PC-3 (cell line): Measurements from ENCODE around the gene RERE. TPM values are rescaled to one million over a fixed set of nuclear protein-coding genes. Genes with fewer than 3 reads are reported as not detected.

Source experiments
- ATAC-seq: fragments of 200-7000 bp; cut with Tn5 transposase; 2 replicates; pipeline ENCODE4 v1.9.1; 2020; ENCODE audit warnings: mild to moderate bottlenecking, moderate library complexity
- BruUV-seq: library from RNA; stranded (reverse); fragments of 400-500 nt; replicated peaks from 2 replicates; lab custom pipeline; 2021; lab: Mats Ljungman, UMichigan
- CTCF ChIA-PET: fragments of 300-600 bp; sonication (Branson Sonifier 250); formaldehyde crosslinking; loops from one replicate; lab custom pipeline; 2022; ENCODE audit warnings: antibody characterized with exemption; lab: Charles Lee
- POLR2A ChIA-PET: fragments of 300-600 bp; sonication (Branson Sonifier 250); formaldehyde crosslinking; loops from one replicate; lab custom pipeline; 2022; ENCODE audit warnings: antibody characterized with exemption; ENCODE audit not compliant: unreplicated experiment; lab: Charles Lee
- DNase-seq: peaks from one replicate; pipeline ENCODE4 v3.0.0-alpha.2; 2015
- H2AFZ ChIP-seq: fragments of 300-600 bp; sonication (generic); 2 replicates; pipeline ENCODE4 v1.6.0; 2016; ENCODE audit warnings: antibody characterized with exemption, low read length
- H3F3A ChIP-seq: fragments of 300-600 bp; sonication (generic); one replicate; pipeline ENCODE4 v1.6.0; 2017; ENCODE audit warnings: antibody characterized with exemption, low read length, control low read depth, mild to moderate bottlenecking; ENCODE audit not compliant: unreplicated experiment
- H3K27ac ChIP-seq: fragments of 300-600 bp; sonication (generic); 2 replicates; pipeline ENCODE4 v1.5.1; 2016; ENCODE audit warnings: mild to moderate bottlenecking, low read length
- H3K27me3 ChIP-seq: fragments of 300-600 bp; sonication (generic); 2 replicates; pipeline ENCODE4 v1.6.1; 2016; ENCODE audit warnings: low read length, mixed read lengths
- H3K36me3 ChIP-seq: fragments of 300-600 bp; sonication (generic); 2 replicates; pipeline ENCODE4 v1.6.1; 2016; ENCODE audit warnings: low read depth, mixed run types, low read length, mixed read lengths
- H3K4me1 ChIP-seq: fragments of 300-600 bp; sonication (generic); 2 replicates; pipeline ENCODE4 v1.5.1; 2016; ENCODE audit warnings: low read length; ENCODE audit not compliant: insufficient read depth
- H3K4me2 ChIP-seq: fragments of 300-600 bp; sonication (generic); 2 replicates; pipeline ENCODE4 v1.6.0; 2016; ENCODE audit warnings: low read length
- H3K4me3 ChIP-seq: fragments of 300-600 bp; sonication (generic); 2 replicates; pipeline ENCODE4 v1.5.1; 2016; ENCODE audit warnings: mild to moderate bottlenecking, low read length, mixed read lengths
- H3K79me2 ChIP-seq: fragments of 300-600 bp; sonication (generic); 2 replicates; pipeline ENCODE4 v1.6.1; 2017; ENCODE audit warnings: low read length, mixed read lengths
- H3K9ac ChIP-seq: fragments of 300-600 bp; sonication (generic); 2 replicates; pipeline ENCODE4 v1.6.0; 2016; ENCODE audit warnings: mild to moderate bottlenecking, low read length
- H3K9me2 ChIP-seq: fragments of 300-600 bp; sonication (generic); replicated peaks from 2 replicates; pipeline ENCODE4 v1.6.1; 2016; ENCODE audit warnings: mixed run types, low read length, mixed read lengths
- H3K9me3 ChIP-seq: fragments of 300-600 bp; sonication (generic); 2 replicates; pipeline ENCODE4 v1.6.1; 2016; ENCODE audit warnings: low read length, mixed read lengths
- H4K20me1 ChIP-seq: fragments of 300-600 bp; sonication (generic); 2 replicates; pipeline ENCODE4 v1.6.1; 2016; ENCODE audit warnings: low read length, mixed read lengths
- CTCF ChIP-seq: fragments of 300-600 bp; sonication (generic); conservative IDR thresholded peaks from 2 replicates; pipeline ENCODE4 v1.5.1; 2017; ENCODE audit warnings: antibody characterized with exemption, low read depth, mild to moderate bottlenecking, low read length
- EZH2 ChIP-seq: fragments of 300-600 bp; sonication (generic); IDR thresholded peaks from one replicate; pipeline ENCODE4 v1.6.1; 2017; ENCODE audit warnings: antibody characterized with exemption, mild to moderate bottlenecking, low read length; ENCODE audit not compliant: unreplicated experiment
- EZH2phosphoT487 ChIP-seq: fragments of 300-600 bp; sonication (generic); IDR thresholded peaks from 2 replicates; pipeline ENCODE4 v1.6.1; 2018; ENCODE audit warnings: mild to moderate bottlenecking, antibody characterized with exemption, low read length, borderline replicate concordance
- intact Hi-C: fragments of 100-400 bp; cut with micrococcal nuclease; formaldehyde crosslinking; loops from 2 replicates; pipeline ENCODE4 v1.9.0; 2023
- total RNA-seq: library from RNA; depleted of rRNA; stranded (reverse); fragments of >200 nt; gene quantifications from 2 replicates; pipeline ENCODE4 v1.2.3, GENCODE V29; 2014

The RERE gene
- total RNA-seq, 1 experiment from 2014 or later: 24.2 TPM

GRCh38 chr1:8419861-8420260 is 397.6 kb downstream of the RERE start:
- no peak for DNase-seq
- intact Hi-C loops: loop anchor here (5.0 kb wide), 2 partner anchors 47 to 282 kb away; no protein-coding TSS in a partner anchor
- Histone ChIP-seq H3K27me3 (no peaks in the 10 kb centered on the region), H3K4me3 (no peak overlapping the region), H3K9me2 (no peaks in the 10 kb centered on the region), H3K79me2 (peaks cover 72% of the 10 kb centered on the region), H3K4me2 (no peak overlapping the region; the same call in 1 of the 2 replicates), H3K9me3 (no peaks in the 10 kb centered on the region), H3K4me1 (peaks cover 47% of the 10 kb centered on the region), H2AFZ (no peak overlapping the region), H3K36me3 (peaks cover 33% of the 10 kb centered on the region), H4K20me1 (peaks cover 17% of the 10 kb centered on the region), H3F3A (no peaks in the 10 kb centered on the region), H3K27ac (no peak overlapping the region), H3K9ac (no peak overlapping the region)
- no peak for TF ChIP-seq EZH2phosphoT487
- TF ChIP-seq CTCF: no peak
- TF ChIP-seq EZH2: no peak
- ATAC-seq: no peak
- no TSS peak for BruUV-seq
- ChIA-PET POLR2A (no interaction called here), CTCF (no interaction called here)

- TF ChIP-seq CTCF (no peak), EZH2 (no peak), EZH2phosphoT487 (no peak)
- no TSS peak for BruUV-seq
- Histone ChIP-seq H3K36me3 (peaks cover 38% of the 10 kb centered on the region), H3K4me2 (no peak overlapping the region), H3K27me3 (no peaks in the 10 kb centered on the region), H3K27ac (no peak overlapping the region), H3K79me2 (peaks cover 79% of the 10 kb centered on the region), H3F3A (no peaks in the 10 kb centered on the region), H3K4me3 (no peak overlapping the region), H2AFZ (no peak overlapping the region), H3K9ac (no peak overlapping the region), H4K20me1 (peaks cover 17% of the 10 kb centered on the region), H3K9me2 (no peaks in the 10 kb centered on the region), H3K4me1 (peaks cover 44% of the 10 kb centered on the region), H3K9me3 (no peaks in the 10 kb centered on the region)
- intact Hi-C loops: loop anchor here (5.0 kb wide), 1 partner anchor 48 kb away; no protein-coding TSS in a partner anchor
- ChIA-PET POLR2A (no interaction called here), CTCF (no interaction called here)
- no peak for DNase-seq
- no peak for ATAC-seq
These were observed 398.3 kb downstream of the RERE start for GRCh38 chr1:8419172-8419571.

GRCh38 chr1:8418301-8418700 is 399.1 kb downstream of the RERE start:
- TF ChIP-seq CTCF (no peak), EZH2phosphoT487 (no peak), EZH2 (no peak)
- Histone ChIP-seq H3K36me3 (peaks cover 38% of the 10 kb centered on the region), H3K4me1 (peaks cover 41% of the 10 kb centered on the region), H4K20me1 (peaks cover 17% of the 10 kb centered on the region), H3K4me3 (no peak overlapping the region), H3F3A (no peaks in the 10 kb centered on the region), H3K9me3 (no peaks in the 10 kb centered on the region), H3K27ac (no peak overlapping the region), H3K79me2 (peaks cover 87% of the 10 kb centered on the region), H3K9me2 (no peaks in the 10 kb centered on the region), H3K4me2 (no peak overlapping the region), H3K27me3 (no peaks in the 10 kb centered on the region), H3K9ac (no peak overlapping the region), H2AFZ (no peak overlapping the region)
- DNase-seq: no peak
- BruUV-seq: no TSS peak
- CTCF ChIA-PET: no interaction called here
- intact Hi-C loops: loop anchor here (5.0 kb wide), 1 partner anchor 49 kb away; no protein-coding TSS in a partner anchor
- POLR2A ChIA-PET: no interaction called here
- ATAC-seq: no peak
